HG02588 (cell line): ENCODE results near the gene IDH2.

Experiments
- ATAC-seq: cut with Tn5 transposase; IDR thresholded peaks from one replicate; pipeline ENCODE4 v1.9.1; 2021; ENCODE audit warnings: mild to moderate bottlenecking, moderate library complexity; ENCODE audit not compliant: unreplicated experiment

The IDH2 gene

DNA sequence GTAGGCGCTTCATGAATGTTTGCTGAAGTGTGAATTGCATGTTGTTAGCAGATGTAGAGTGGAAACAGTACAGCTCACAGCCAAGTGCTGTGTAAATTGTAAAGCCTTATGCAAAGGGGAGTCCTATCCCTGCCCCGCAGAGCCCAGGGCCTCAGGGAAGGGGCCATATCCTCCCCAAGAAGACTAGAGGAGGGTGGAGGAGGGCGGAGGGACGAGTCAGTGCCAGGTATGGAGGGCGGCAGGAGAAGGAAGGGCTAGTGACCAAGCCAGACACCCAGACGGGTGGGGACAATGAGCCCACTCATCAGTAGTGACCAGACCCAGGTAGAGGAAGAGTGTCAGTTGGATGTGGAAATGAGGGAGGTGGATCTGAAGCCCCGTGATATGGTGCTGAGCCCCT is 56.0 kb downstream of the IDH2 start:
- ATAC-seq = no peak

DNA sequence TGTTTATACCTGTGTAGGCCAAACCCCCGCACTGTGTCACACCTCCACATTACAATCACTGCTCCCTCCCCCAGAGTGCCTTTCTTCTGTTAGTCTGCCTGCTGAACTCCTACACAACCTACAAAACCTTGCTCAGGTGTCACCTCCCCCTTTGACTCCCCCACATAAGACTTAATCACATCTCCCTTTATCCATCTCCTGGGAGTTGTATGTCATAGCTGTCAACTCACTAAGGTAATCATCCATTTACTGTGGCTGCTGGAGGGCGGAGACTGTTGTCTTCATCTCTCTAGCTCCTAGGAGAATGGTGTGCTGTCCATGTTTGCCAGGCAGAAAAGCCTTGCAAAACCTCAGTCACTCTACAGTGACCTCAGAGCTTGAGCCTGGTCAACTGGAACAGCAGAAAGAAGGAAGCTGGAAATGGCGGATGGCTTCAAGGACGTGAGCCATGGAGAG is 57.3 kb downstream of the IDH2 start:
- no peak for ATAC-seq

DNA sequence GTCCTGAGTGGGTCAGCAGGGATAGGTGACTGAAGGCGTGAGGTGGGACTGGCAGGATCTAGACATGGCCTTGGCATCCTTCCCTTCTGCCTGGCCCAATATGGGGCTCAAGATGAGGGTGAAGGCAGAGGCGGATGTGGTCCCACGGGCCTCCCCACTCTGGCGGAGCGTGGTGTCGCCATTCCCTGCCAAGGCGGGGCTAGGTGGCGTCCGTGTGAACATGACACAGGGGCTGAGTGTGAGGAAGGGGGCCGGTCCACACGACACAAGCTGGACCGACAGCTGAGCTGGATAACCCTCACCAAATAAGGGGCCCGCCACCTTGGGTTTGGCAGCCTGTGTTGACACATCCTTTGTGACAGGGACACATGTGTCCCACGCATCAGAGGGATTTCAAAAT is 58.1 kb downstream of the IDH2 start:
- ATAC-seq = no peak

DNA sequence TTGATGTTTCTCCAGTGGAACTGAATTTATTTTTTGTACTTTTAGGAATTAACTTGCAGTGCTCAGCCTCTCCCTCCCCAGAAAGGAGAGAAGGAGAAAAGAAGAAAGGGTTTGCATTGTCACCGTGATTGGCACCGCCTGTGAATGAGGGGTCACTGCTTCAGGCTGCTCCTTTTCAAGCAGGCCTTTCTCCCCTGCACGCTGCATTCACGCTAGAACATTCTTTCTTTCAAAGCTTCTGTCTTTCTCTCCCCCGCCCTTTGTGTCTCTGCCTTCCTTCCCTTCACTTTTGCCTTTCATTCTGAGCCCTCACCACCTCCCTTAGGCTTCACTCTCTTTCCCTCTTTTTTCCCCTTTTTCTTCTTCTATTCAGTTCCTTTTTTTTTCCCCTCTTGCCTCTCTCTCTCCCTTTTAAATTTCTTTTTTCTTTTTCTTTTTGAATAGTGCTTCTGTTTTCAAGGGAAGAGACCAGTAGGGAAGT is 58.7 kb downstream of the IDH2 start:
- ATAC-seq = no peak

DNA sequence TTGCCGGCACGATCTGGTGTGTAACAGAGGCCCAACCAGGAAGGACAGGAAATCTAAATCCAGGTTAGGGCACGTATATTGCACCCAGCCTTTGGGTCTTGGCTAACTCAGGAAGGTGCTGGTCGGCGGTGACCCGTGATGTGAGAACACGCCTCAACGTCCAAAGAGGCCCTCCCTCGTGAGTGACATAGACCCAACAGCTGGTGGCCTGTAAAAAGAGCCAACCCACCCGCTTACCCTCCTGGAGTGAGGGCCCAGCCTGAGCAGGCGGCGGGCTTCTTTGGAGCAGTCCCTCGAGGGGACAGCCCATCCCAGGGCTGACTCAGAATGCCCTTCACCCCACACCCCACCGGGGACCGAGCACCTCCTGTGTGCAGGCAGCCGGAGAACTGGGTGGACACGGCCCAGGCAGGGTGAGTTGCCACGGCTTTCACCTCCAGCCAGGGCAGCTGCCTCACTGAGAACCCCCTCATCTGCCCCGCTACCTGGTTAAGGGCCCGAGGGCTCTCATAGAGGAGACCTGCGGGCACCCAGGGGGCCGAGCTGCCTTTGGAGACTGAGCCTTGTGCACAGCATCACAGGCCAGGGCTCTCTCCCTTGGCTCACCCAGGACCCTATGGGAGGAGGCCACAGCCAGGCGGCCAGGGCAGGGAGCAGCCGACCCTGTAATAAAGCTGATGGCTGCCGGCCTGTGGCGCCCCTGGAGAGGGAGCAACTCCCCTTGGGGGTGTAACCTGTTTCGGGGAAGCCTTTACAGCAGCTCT is 59.3 kb downstream of the IDH2 start:
- no peak for ATAC-seq

DNA sequence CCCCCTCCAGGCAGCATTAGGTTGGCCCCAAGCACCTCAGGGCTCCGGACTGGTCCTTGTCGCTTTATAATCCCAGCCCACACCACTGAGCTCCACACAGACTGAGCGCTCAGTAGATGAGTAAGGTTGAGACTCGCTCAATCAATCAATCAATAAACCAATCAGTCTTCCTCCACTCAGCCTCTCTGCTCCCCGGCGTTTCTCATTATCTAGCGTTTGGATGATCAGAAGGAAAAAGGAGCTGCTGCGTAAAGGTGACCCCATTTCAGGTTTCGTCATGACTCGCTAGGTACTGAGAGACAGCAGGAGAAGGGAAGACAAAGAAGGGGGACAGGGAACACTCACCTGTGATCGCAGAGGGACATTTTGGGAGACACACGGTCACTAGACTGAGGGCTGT is 59.9 kb downstream of the IDH2 start:
- no peak for ATAC-seq

DNA sequence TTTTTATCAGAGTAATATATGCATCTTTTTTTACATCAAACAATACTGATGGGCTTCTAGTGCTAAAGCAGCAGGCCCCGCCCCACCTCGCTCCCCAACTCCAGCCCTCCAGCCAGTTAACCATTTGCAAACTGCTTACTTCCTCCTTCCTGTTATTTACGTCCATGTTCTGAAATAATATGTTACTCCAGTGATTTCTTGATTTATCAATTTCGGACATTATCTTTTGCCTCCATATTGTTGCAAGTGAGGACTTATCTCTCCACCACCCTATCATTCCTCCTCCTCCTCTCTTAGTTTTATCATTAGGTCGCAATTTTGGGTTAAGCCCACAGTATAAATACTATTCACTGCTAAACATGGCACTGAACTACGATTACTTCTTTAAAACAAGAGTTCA is 61.6 kb downstream of the IDH2 start:
- ATAC-seq = no peak

DNA sequence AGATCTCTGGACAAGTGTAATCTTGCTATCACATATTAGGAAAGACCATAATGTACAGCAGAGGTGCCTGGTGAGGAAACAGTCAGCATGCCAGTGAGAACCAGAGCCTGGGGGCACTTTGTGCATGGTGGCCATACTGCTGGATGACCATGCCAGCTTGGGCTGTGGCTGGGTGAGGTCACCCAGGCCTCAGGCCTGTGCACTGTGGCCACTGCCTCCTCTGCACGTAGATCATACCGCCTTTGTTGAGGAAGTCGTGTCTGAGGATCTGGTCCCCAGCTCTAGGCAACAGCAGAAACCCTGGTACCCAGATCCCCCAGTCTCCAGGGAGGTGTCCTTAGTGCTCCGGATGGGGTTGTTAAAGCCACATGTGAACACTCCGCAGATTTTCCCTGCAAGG is 62.3 kb downstream of the IDH2 start:
- no peak for ATAC-seq

DNA sequence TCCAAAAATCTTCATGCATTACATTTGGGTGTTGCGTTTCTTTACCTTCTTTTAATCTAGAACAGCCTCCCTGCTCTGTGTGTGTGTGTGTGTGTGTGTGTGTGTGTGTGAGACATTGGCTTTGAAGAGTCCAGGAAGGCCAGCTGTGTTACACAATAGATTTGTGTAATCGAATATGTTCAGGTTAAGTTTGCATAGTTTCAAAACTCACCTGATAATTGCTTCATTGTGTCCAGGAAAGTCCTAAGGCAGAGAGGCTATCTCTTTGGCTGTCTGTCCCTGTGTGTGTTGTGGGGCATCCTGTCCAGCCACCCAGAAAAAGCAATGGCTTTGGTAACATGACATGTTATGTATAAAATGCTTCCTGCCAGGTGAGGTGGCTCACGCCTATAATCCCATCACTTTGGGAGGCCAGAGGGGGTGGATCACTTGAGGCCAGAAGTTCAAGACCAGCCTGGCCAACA is 63.6 kb downstream of the IDH2 start:
- ATAC-seq = no peak

DNA sequence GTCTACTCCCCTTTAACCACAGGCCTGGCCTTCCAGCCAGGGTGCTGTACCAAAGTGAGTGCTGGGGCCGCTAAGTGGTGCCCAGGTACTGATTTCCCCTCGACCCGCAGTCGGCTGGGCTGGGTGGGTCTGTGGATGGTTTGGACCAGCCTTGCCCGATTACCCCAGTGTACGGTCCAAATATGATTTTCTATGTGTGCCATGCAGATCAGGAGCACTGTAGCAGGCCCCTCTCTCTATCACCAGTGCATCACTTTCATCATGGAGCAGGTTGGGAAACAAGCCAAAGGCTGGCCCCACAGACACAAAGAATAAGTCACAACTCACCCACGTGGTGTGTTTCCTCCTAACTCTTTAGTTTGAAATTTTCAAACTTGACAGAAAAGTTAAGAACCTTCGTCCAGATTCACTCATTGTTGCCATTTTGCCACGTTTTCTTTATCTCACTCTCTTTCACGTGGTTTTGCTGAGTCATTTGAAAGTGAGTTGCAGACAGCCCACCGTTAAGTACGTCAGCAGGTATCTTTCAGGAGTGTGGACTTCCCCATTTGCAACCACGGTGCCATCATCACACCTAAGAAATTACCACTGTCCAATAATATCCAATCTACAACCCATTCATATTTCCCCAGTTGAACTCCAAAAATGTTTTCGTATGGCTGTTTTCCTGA is 64.2 kb downstream of the IDH2 start:
- peak; percentile 62 for ATAC-seq

DNA sequence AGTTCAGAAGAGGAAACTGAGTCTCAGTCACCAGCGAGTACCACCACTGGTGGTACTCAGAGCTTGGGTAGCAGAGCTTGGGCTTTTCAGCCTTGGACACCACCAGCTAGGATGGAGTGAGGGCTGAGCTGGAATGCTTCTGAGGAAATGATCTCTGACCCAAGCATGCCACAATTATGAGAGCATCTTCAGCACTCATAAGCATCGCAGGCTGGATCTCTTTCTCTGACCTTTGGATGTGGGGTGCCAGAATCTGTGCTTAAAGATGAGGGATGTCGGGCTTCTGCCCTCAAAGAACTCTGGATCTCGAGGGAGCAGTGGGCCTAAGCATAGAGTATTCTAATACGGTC is 64.8 kb downstream of the IDH2 start:
- ATAC-seq = no peak

DNA sequence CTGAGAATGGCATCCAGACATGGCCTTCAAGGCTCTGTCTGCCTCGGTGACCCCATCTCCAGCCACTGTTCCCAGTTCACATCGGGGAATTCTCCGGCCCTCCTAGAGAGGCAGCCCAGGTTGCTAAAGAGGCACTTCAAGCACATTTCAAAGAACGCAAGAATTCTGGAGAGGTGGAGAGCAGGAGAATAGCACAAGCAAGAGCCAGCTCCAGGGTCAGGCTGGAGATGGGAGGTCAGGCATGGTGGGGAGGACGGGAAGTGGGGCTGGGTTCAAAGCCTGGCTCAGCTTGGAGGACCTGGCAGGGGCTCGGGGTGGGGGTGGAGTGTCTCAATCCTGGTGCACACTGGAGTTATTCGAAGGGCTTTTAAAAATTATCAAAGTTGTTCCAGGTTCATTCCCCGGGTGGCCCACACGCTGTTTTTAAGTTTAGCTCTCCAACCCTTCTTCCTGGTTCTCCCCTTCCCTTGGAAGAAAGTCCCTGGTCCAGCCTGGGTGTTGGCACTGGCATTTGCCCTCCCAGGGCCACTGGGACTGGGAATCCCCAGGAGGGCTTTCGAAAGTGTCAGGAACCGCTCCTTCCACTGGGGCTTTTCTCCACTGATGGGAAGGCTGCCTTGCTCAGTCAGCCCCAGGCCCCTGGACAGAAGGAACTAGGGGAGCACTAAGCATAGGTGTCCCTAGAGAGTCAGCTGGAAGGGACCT is 65.3 kb downstream of the IDH2 start:
- no peak for ATAC-seq

DNA sequence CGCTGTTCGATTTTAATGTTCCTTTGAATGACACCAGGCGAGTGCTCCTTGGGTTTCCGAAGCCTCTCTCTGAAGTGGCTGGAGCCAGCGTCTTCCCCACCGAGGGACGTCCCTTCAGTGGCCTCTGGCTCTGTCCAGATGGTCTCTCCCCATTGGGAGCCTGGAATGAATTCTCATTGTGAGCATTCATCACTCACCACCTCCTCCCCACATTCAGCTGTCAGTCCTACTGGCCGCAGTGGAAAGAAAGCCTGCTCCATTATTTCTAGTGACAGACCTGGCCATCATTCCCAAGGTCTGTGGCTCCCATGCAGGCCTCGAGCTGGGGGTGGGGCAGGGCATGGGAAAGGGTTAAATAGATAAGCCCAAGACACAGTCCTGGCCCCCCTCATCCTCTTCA is 65.9 kb downstream of the IDH2 start:
- no peak for ATAC-seq

DNA sequence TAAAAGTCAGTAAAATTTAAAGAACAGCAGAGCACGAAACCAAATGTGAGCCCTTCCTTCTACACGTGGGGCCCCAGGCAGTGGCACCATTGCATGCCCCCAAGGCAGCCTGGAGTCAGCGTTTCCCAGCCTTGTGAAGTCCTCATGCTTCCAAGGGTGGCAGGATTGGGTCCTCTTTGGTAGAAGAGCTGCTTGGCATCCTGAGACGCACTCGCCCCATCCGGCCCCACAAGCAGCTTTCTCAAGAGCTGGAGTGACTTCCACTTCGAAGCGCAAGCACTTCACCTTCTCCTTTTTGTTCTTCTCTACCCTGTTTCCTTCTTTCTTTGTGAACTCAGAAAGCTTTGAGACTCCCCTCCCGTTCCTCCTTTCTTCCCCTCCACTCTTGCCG is 66.4 kb downstream of the IDH2 start:
- ATAC-seq = no peak

DNA sequence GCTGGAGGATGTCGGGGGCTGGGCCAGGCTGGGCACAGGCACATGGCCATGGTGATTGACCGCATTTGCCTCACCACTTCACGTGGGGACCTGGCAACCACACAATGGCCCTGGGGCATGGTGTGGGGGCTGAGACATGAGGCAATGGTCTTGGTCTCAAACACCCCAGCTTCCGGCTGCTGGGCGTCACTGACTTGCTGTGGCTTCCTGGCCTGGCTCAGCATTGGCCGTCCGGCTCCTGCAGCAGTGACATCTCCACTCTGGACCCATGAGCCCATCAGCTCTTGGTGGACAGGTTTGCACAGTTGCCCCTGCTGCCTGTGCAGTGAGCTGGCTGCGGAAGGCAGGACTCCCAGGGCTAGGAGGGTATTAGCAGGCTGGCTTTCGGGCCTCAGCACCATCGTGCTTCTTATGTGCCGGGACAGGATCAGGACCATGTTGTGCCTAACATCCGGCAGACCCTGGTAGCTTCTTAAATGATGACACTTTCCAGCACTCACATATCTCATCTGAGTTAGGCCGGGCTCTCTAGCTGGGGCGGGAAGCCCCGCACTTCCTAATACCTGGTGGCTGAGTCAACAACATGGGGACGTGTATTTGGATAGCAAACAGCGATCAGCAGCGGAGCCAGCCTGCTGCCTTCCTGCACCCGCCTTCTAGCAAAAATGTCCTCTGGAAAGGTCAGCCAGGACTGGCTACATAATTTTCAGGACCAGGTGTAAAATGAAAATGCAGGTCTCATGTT is 67.0 kb downstream of the IDH2 start:
- ATAC-seq = no peak

DNA sequence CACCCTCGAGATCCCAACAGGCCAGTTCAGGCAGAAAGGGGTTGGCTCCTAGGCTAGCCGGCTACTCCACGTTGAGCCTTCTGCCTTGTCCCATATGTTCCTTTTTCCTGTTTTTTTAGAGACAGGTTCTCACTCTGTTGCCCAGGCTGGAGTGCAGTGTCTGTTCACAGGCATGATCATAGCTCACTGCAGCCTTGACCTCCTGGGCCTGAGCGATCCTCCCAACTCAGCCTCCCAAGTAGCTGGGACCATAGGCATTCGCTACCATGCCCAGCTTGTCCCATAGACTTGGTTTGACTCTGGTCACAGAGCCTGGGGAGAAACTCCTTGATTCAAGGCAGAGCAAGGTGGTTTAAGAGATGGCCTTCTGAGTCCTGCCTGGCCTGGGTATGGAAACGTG is 68.8 kb downstream of the IDH2 start:
- ATAC-seq = no peak
